ENCODE measurements around the gene SNAPC5.

Gene SNAPC5

GRCh38 chr15:66459818-66460615, 37.5 kb downstream of the SNAPC5 start:
- no peak for DNase-seq (ENCODE audit: low read depth in 2 of 3, low spot score in 1 of 3)

DNA sequence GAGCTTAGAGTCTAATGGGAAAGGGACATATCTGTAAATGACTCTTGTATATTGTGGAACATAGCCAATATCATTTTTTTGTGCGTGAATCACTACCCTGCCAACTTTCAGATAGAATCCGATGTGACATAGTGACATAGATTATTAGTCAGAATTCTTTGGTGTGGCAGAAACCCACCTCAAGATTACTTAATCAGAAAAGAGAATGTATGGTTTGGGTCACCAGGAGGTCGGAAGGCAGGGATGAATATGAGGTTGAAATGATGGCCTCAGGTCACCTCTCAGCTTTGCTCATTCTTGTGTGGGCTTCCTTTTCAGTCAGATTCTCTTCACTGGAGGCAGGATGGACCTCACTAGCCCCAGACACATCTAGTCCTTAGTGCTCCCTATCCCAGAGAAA, 41.4 kb downstream of the SNAPC5 start:
- DNase-seq (ENCODE audit: low read depth in 2 of 3, low spot score in 1 of 3), result no peak

DNA sequence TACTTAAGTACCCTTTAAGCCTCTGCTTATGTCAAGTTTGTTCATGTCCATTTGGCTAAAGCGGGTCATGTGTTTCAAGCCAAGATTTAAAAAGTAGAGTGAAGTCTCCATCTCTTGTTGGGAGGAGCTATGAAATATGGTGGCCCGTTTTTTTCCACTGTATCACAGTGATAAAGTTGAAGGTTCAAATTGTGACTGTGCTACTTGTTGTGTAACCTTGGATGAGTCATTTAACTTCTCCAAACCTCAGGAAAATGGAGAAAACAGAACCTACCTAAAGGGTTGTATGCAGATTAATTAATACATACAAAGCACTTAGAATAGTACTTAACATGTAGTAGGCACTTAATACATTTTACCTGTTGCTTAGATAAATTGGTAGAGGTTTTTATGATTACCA, 43.4 kb downstream of the SNAPC5 start:
- DNase-seq (ENCODE audit: low read depth in 2 of 3, low spot score in 1 of 3), result no peak

- DNase-seq (ENCODE audit: low read depth in 2 of 3, low spot score in 1 of 3), result no peak
These were observed 44.5 kb downstream of the SNAPC5 start for GRCh38 chr15:66452971-66453580.

DNA sequence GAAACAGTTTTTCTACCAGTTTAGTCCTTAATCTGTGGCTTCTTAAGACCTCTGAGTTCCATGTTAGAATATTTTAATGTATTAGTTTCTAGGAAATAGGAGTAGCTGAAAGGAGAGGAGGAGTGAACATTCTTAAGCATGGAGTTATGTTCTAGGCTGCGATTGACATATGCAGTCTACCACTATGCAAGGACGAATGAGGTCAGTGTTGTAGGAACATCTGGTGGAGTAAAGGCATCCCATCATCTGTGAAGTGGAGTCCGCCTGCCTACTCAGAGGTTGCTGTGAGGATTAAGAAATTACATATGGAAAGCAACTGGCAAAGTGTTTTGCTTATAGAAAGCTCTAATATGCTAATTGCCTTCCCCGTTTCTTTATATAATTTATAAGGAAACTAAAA, 45.1 kb downstream of the SNAPC5 start:
- DNase-seq (ENCODE audit: low read depth in 2 of 3, low spot score in 1 of 3), result no peak
